B cell (primary cell): Measurements from ENCODE around the gene SAA1. TPM values are rescaled to one million over a fixed set of nuclear protein-coding genes. Genes with fewer than 3 reads are reported as not detected.

ENCODE experiments used
- ATAC-seq: fragments of 200-7000 bp; cut with Tn5 transposase; one replicate; pipeline ENCODE4 v1.10.0; 2021; ENCODE audit warnings: low read depth, mild to moderate bottlenecking, moderate number of reproducible peaks, moderate library complexity
- CTCF ChIA-PET: fragments of 350-600 bp; sonication (Branson Sonifier 250); formaldehyde crosslinking; loops from one replicate; lab custom pipeline; 2021; ENCODE audit warnings: antibody characterized with exemption, inconsistent platforms; lab: Charles Lee
- POLR2A ChIA-PET: fragments of 350-600 bp; sonication (Branson Sonifier 250); formaldehyde crosslinking; loops from one replicate; lab custom pipeline; 2021; ENCODE audit warnings: antibody characterized with exemption; lab: Charles Lee
- DNase-seq: peaks from one replicate; pipeline ENCODE4 v3.0.0; 2013
- H2AFZ ChIP-seq: 2 replicates; pipeline ENCODE4 v1.6.1; 2012; ENCODE audit warnings: mild to moderate bottlenecking, low read depth, low read length; ENCODE audit not compliant: insufficient read depth, poor library complexity, severe bottlenecking
- H3K27ac ChIP-seq, 2 donors: 1 replicate in 1 of 2; 2 replicates in 1 of 2; pipeline ENCODE4 v1.5.1; 2012 to 2013; ENCODE audit warnings: low read length in 2 of 2, mild to moderate bottlenecking in 2 of 2, moderate library complexity in 1 of 2
- H3K27me3 ChIP-seq, 4 experiments: fragments of 200-600 bp in 1 of 4; sonication (generic) in 1 of 4; replicated peaks in 1 of 4; 1 replicate in 2 of 4; 2 replicates in 2 of 4; pipeline versions ENCODE4 v1.6.1 to v1.7.0; 2013 to 2016; ENCODE audit warnings: low read length in 3 of 4, mild to moderate bottlenecking in 2 of 4, mixed read lengths in 1 of 4, moderate library complexity in 1 of 4; ENCODE audit not compliant: insufficient read depth in 4 of 4, control insufficient read depth in 3 of 4; ENCODE audit errors: control extremely low read depth in 1 of 4
- H3K36me3 ChIP-seq, 2 experiments: replicated peaks in 1 of 2; 1 replicate in 1 of 2; 2 replicates in 1 of 2; pipeline versions ENCODE4 v1.6.1 to v1.7.1; 2013; ENCODE audit warnings: low read length in 1 of 2; ENCODE audit not compliant: insufficient read depth in 2 of 2, control insufficient read depth in 1 of 2; ENCODE audit errors: control extremely low read depth in 1 of 2, extremely low read depth in 1 of 2
- H3K4me1 ChIP-seq, 2 donors: fragments of 200-600 bp in 1 of 2; sonication (generic) in 1 of 2; 1 replicate in 1 of 2; 2 replicates in 1 of 2; pipeline versions ENCODE4 v1.5.1 to v1.6.1; 2013 to 2017; ENCODE audit warnings: low read length in 2 of 2; ENCODE audit not compliant: control insufficient read depth in 2 of 2, insufficient read depth in 2 of 2
- H3K4me2 ChIP-seq: replicated peaks from 2 replicates; pipeline ENCODE3; 2012; ENCODE audit warnings: mild to moderate bottlenecking, low read depth, low read length; ENCODE audit not compliant: poor library complexity, severe bottlenecking
- H3K4me3 ChIP-seq, 5 experiments: fragments of 200-600 bp in 1 of 5; sonication (generic) in 1 of 5; 1 replicate in 3 of 5; 2 replicates in 2 of 5; pipeline versions ENCODE4 v1.5.1 to v1.7.0; 2011 to 2016; ENCODE audit warnings: low read length in 4 of 5, mild to moderate bottlenecking in 4 of 5, low read depth in 2 of 5, control low read depth in 1 of 5, moderate library complexity in 1 of 5; ENCODE audit not compliant: insufficient read depth in 1 of 5; ENCODE audit errors: control extremely low read depth in 1 of 5, extremely low read depth in 1 of 5
- H3K79me2 ChIP-seq: fragments of 200-600 bp; sonication (generic); one replicate; pipeline ENCODE4 v1.6.0; 2016; ENCODE audit warnings: low read length; ENCODE audit not compliant: control insufficient read depth, insufficient read depth
- H3K9ac ChIP-seq: fragments of 200-600 bp; sonication (generic); 2 replicates; pipeline ENCODE4 v1.6.1; 2017; ENCODE audit warnings: mild to moderate bottlenecking, low read length, moderate library complexity
- H3K9me3 ChIP-seq, 3 donors: one replicate each; pipeline versions ENCODE4 v1.6.1 to v1.7.1; 2013; ENCODE audit warnings: low read length in 2 of 3; ENCODE audit not compliant: control insufficient read depth in 2 of 3, insufficient read depth in 1 of 3; ENCODE audit errors: control extremely low read depth in 1 of 3
- H4K20me1 ChIP-seq: 2 replicates; pipeline ENCODE4 v1.6.0; 2012; ENCODE audit warnings: mild to moderate bottlenecking, low read length; ENCODE audit not compliant: insufficient read depth, control insufficient read depth, poor library complexity, severe bottlenecking
- H3K27ac Mint-ChIP-seq: one replicate; pipeline ENCODE4 v1.8.0; 2021; ENCODE audit warnings: mixed read lengths
- H3K27me3 Mint-ChIP-seq: one replicate; pipeline ENCODE4 v1.8.0; 2021; ENCODE audit warnings: mixed read lengths
- H3K4me1 Mint-ChIP-seq: one replicate; pipeline ENCODE4 v1.8.0; 2021; ENCODE audit warnings: mixed read lengths
- H3K4me3 Mint-ChIP-seq: one replicate; pipeline ENCODE4 v1.8.0; 2021; ENCODE audit warnings: mixed read lengths
- H3K9me3 Mint-ChIP-seq: one replicate; pipeline ENCODE4 v1.8.0; 2022; ENCODE audit warnings: mixed read lengths; ENCODE audit not compliant: insufficient read depth
- CTCF ChIP-seq: fragments of 200-600 bp; IDR thresholded peaks from one replicate; pipeline ENCODE4 v1.8.0; 2022; ENCODE audit warnings: antibody characterized with exemption, mild to moderate bottlenecking
- EZH2 ChIP-seq: IDR thresholded peaks from 2 replicates; pipeline ENCODE4 v1.6.1; 2012; ENCODE audit warnings: borderline replicate concordance, low read depth, mild to moderate bottlenecking, moderate library complexity, low read length; ENCODE audit not compliant: insufficient read depth, poor library complexity, severe bottlenecking
- WGBS: methylation state at CpG from one replicate; pipeline ENCODE4 v1.1.5; 2013; ENCODE audit warnings: missing lambda C conversion rate; ENCODE audit not compliant: insufficient coverage; 5-methylcytosine and 5-hydroxymethylcytosine counted together
- intact Hi-C: fragments of 100-400 bp; cut with micrococcal nuclease; formaldehyde crosslinking; loops from one replicate; pipeline ENCODE4 v1.10.0; 2022
- polyA plus RNA-seq: library from polyadenylated mRNA; depleted of rRNA; stranded (reverse); fragments of >200 nt; gene quantifications from 2 replicates; pipeline ENCODE4 v1.2.3, GENCODE V29; 2012
- total RNA-seq, 2 donors: library from RNA; stranded (reverse); fragments of 120-200 nt in 1 of 2; gene quantifications; 1 replicate in 1 of 2; 2 replicates in 1 of 2; pipeline versions ENCODE4 v1.2.3 to v1.2.4, GENCODE V29; 2013 to 2022

Gene SAA1
- total and polyA plus RNA-seq, 2 donors (not counting 1 experiment from before 2014, with no cell fraction given) = not detected

GRCh38 chr11:18230859-18231258 lies 35.2 kb upstream of the SAA1 start:
- no peak overlapping the region for H3K4me3 ChIP-seq
- H3K4me1 Mint-ChIP-seq = peaks cover 17% of the 10 kb centered on the region
- no peaks in the 10 kb centered on the region for H3K79me2 ChIP-seq
- H3K36me3 ChIP-seq = no peaks in the 10 kb centered on the region
- no peak overlapping the region for H2AFZ ChIP-seq
- H3K9me3 Mint-ChIP-seq = no peaks in the 10 kb centered on the region
- no peak for TF ChIP-seq EZH2
- no peak for TF ChIP-seq CTCF
- ATAC-seq (no peak), DNase-seq (no peak)
- peaks cover 0 to 2% (median 0%) of the 10 kb centered on the region in 3 donors for H3K9me3 ChIP-seq
- H4K20me1 ChIP-seq = no peaks in the 10 kb centered on the region
- no peak overlapping the region for H3K4me2 ChIP-seq
- no peak overlapping the region for H3K27ac ChIP-seq
- no peak overlapping the region for H3K9ac ChIP-seq
- peaks cover 3% of the 10 kb centered on the region for H3K27me3 Mint-ChIP-seq
- no peak overlapping the region for H3K27ac Mint-ChIP-seq
- H3K4me1 ChIP-seq = peaks cover 17 to 29% of the 10 kb centered on the region in 2 donors
- no peak overlapping the region for H3K4me3 Mint-ChIP-seq
- no peaks in the 10 kb centered on the region for H3K27me3 ChIP-seq
- ChIA-PET CTCF (interaction anchor here (2.7 kb wide), 1 partner anchor 13 kb away, joined by 10 read pairs; no protein-coding TSS in a partner anchor), POLR2A (no interaction called here)
- WGBS = 89% methylated on average over 2 of the region's 2 CpGs
- intact Hi-C loops = no loop called here

- DNase-seq (no peak), ATAC-seq (no peak)
- intact Hi-C loops = no loop called here
- Histone ChIP-seq H3K79me2 (no peaks in the 10 kb centered on the region), H3K27ac (no peak overlapping the region), H3K4me1 (peaks cover 7 to 10% of the 10 kb centered on the region in 2 donors), H3K9ac (no peak overlapping the region), H3K36me3 (no peaks in the 10 kb centered on the region), H3K4me2 (no peak overlapping the region), H3K9me3 (peaks cover 0 to 2% (median 0%) of the 10 kb centered on the region in 3 donors), H4K20me1 (no peaks in the 10 kb centered on the region), H2AFZ (no peak overlapping the region), H3K4me3 (no peak overlapping the region), H3K27me3 (peaks cover 0 to 3% (median 1%) of the 10 kb centered on the region in 4 experiments)
- TF ChIP-seq EZH2 (no peak), CTCF (no peak)
- no CpG with 5 or more reads among the region's 4 CpGs for WGBS
- POLR2A ChIA-PET = interaction anchor here (0.5 kb wide), 1 partner anchor 157 kb away, joined by 8 read pairs; no protein-coding TSS in a partner anchor
- CTCF ChIA-PET = interaction anchor here (0.9 kb wide), 1 partner anchor 10 kb away, joined by 3 read pairs; no protein-coding TSS in a partner anchor
- H3K27me3 Mint-ChIP-seq = peaks cover 17% of the 10 kb centered on the region
- peaks cover 9% of the 10 kb centered on the region for H3K4me1 Mint-ChIP-seq
- no peak overlapping the region for H3K27ac Mint-ChIP-seq
- H3K9me3 Mint-ChIP-seq = no peaks in the 10 kb centered on the region
- H3K4me3 Mint-ChIP-seq = no peak overlapping the region
Measured at GRCh38 chr11:18233912-18234311, 32.2 kb upstream of the SAA1 start.
